K562 (cell line): ENCODE results near the gene DPH7. TPM values are rescaled to one million over a fixed set of nuclear protein-coding genes. Genes with fewer than 3 reads are reported as not detected.

Experiments
- DPF2 ChIP-seq: fragments of 450-650 bp; IDR thresholded peaks from 2 replicates; pipeline ENCODE4 v1.6.1; 2016
- HCFC1 ChIP-seq: IDR thresholded peaks from 2 replicates; pipeline ENCODE4 v1.6.1; 2012; ENCODE audit warnings: low read depth, low read length, improper control_type of control experiment
- HDAC6 ChIP-seq: IDR thresholded peaks from 2 replicates; pipeline ENCODE4 v1.6.1; 2012; ENCODE audit warnings: low read depth, mild to moderate bottlenecking, control low read depth, inconsistent platforms, low read length, moderate library complexity
- MTA2 ChIP-seq: fragments of 450-650 bp; IDR thresholded peaks from 2 replicates; pipeline ENCODE4 v1.6.1; 2016; ENCODE audit warnings: low read depth
- NFXL1 ChIP-seq: fragments of 450-650 bp; formaldehyde crosslinking; IDR thresholded peaks from 2 replicates; pipeline ENCODE4 v1.4.0; 2021; ENCODE audit warnings: mild to moderate bottlenecking
- OTX1 ChIP-seq: fragments of 450-650 bp; formaldehyde crosslinking; IDR thresholded peaks from 2 replicates; pipeline ENCODE4 v1.4.0; 2022; ENCODE audit warnings: mild to moderate bottlenecking
- PRDM10 ChIP-seq: fragments of 450-650 bp; IDR thresholded peaks from 2 replicates; pipeline ENCODE4 v1.6.1; 2018; ENCODE audit not compliant: partially characterized antibody
- RBM22 ChIP-seq: fragments of 200-400 bp; formaldehyde crosslinking; IDR thresholded peaks from 2 replicates; pipeline ENCODE4 v1.6.1; 2018; ENCODE audit warnings: low read length, low read depth; ENCODE audit not compliant: poor library complexity, severe bottlenecking
- SMARCA4 ChIP-seq: fragments of 450-650 bp; IDR thresholded peaks from 2 replicates; pipeline ENCODE4 v1.6.1; 2016
- ZFP1 ChIP-seq: fragments of 450-650 bp; formaldehyde crosslinking; IDR thresholded peaks from 2 replicates; pipeline ENCODE4 v1.4.0; 2020; ENCODE audit warnings: mild to moderate bottlenecking, mixed read lengths
- ZNF318 ChIP-seq, 2 experiments: fragments of 450-650 bp; IDR thresholded peaks; 2 replicates each; pipeline ENCODE4 v1.6.1; 2016; ENCODE audit warnings: mild to moderate bottlenecking in 2 of 2, borderline replicate concordance in 1 of 2, low read depth in 1 of 2, moderate library complexity in 1 of 2
- ZNF592 ChIP-seq: fragments of 450-650 bp; IDR thresholded peaks from 2 replicates; pipeline ENCODE4 v1.6.1; 2017; ENCODE audit warnings: antibody characterized with exemption, mild to moderate bottlenecking
- ZNF696 ChIP-seq: fragments of 250-450 bp; sonication (Bioruptor Pico); conservative IDR thresholded peaks from 2 replicates; pipeline ENCODE4 v1.4.0; 2020; ENCODE audit warnings: mild to moderate bottlenecking, moderate library complexity
- polyA plus RNA-seq, 8 experiments: library from polyadenylated mRNA; depleted of rRNA in 4 of 8; stranded (reverse) in 5 of 8; unstranded in 3 of 8; fragments of >200 nt; fragmentation: Nextera tagmentation in 2 of 8; fragmentation: Illumina TruSeq in 1 of 8; extraction: Ambion mirVana in 2 of 8; extraction: Trizol in 1 of 8; gene quantifications; 2 replicates each; pipeline versions ENCODE4 v1.2.1 to v1.2.3, GENCODE V29; 2011 to 2014; ENCODE audit warnings: inconsistent platforms in 1 of 8, missing spikeins in 1 of 8
- total RNA-seq, 7 experiments: library from RNA; depleted of rRNA in 6 of 7; stranded (reverse); fragments of >200 nt in 6 of 7; fragmentation: Illumina TruSeq in 2 of 7; extraction: Trizol in 2 of 7; gene quantifications; 2 replicates each; pipeline versions ENCODE4 v1.2.1 to v1.2.3, GENCODE V29; 2011 to 2021; ENCODE audit warnings: low replicate concordance in 1 of 7

DPH7 gene
- total and polyA plus RNA-seq, 9 of the 15 experiments (the other 6 are each of a cell fraction or from before 2014, with no cell fraction given), result 13.9 to 68.6 (median 41.3) TPM

GRCh38 chr9:137621131-137621757, 42.5 kb upstream of the DPH7 start (continued):
- TF ChIP-seq ZNF318 (IDR thresholded peaks at IDR 0.05; ENCODE audit: borderline replicate concordance in 1 of 2, low read depth in 1 of 2) (no peak), NFXL1 (CRISPR knock-in tag) (no peak), ZNF696 (CRISPR knock-in tag) (no peak), HDAC6 (no peak), ZFP1 (CRISPR knock-in tag) (no peak), DPF2 (no peak), OTX1 (CRISPR knock-in tag) (no peak), ZNF592 (no peak), PRDM10 (no peak), HCFC1 (no peak), MTA2 (no peak), SMARCA4 (no peak), RBM22 (no peak)
